Natural killer cell (primary cell): ENCODE data around the gene SERPIND1. TPM values are rescaled to one million over a fixed set of nuclear protein-coding genes. Genes with fewer than 3 reads are reported as not detected.

Source experiments
- ATAC-seq, 3 donors: fragments of 150-1000 bp in 2 of 3; fragments of 200-7000 bp in 1 of 3; cut with Tn5 transposase; 1 replicate in 1 of 3; 2 replicates in 2 of 3; pipeline ENCODE4 v1.10.0; 2021; ENCODE audit warnings: mild to moderate bottlenecking in 2 of 3, moderate library complexity in 2 of 3
- DNase-seq, 2 donors: peaks; one replicate each; pipeline versions ENCODE4 v3.0.0 to v3.0.0-alpha.2; 2013 to 2021; ENCODE audit warnings: mixed read lengths in 1 of 2
- H3K27ac ChIP-seq: one replicate; pipeline ENCODE4 v1.5.1; 2013; ENCODE audit warnings: mild to moderate bottlenecking, low read length
- H3K27me3 ChIP-seq: one replicate; pipeline ENCODE4 v1.6.1; 2013; ENCODE audit warnings: low read length; ENCODE audit not compliant: control insufficient read depth, insufficient read depth
- H3K36me3 ChIP-seq: one replicate; pipeline ENCODE4 v1.6.1; 2013; ENCODE audit warnings: low read length; ENCODE audit not compliant: control insufficient read depth, insufficient read depth
- H3K4me1 ChIP-seq: one replicate; pipeline ENCODE4 v1.6.1; 2013; ENCODE audit warnings: low read length; ENCODE audit not compliant: control insufficient read depth, insufficient read depth
- H3K4me3 ChIP-seq: one replicate; pipeline ENCODE4 v1.5.1; 2013; ENCODE audit warnings: low read length
- H3K9me3 ChIP-seq: one replicate; pipeline ENCODE4 v1.6.1; 2013; ENCODE audit warnings: low read length; ENCODE audit not compliant: control insufficient read depth, insufficient read depth
- H3K27ac Mint-ChIP-seq, 2 donors: one replicate each; pipeline ENCODE4 v1.8.0; 2022; ENCODE audit warnings: mild to moderate bottlenecking in 2 of 2, mixed read lengths in 2 of 2, moderate library complexity in 1 of 2
- H3K27me3 Mint-ChIP-seq, 2 donors: one replicate each; pipeline ENCODE4 v1.8.0; 2022; ENCODE audit warnings: low read depth in 2 of 2, mixed read lengths in 2 of 2
- H3K36me3 Mint-ChIP-seq: one replicate; pipeline ENCODE4 v1.8.0; 2022; ENCODE audit warnings: mixed read lengths
- H3K4me1 Mint-ChIP-seq, 2 donors: one replicate each; pipeline ENCODE4 v1.8.0; 2022; ENCODE audit warnings: mixed read lengths in 2 of 2
- H3K4me3 Mint-ChIP-seq: one replicate; pipeline ENCODE4 v1.8.0; 2022; ENCODE audit warnings: mild to moderate bottlenecking, moderate library complexity, mixed read lengths
- H3K9me3 Mint-ChIP-seq, 2 donors: one replicate each; pipeline ENCODE4 v1.8.0; 2022; ENCODE audit warnings: mixed read lengths in 2 of 2
- CTCF ChIP-seq: fragments of 200-600 bp; IDR thresholded peaks from one replicate; pipeline ENCODE4 v1.8.0; 2022; ENCODE audit warnings: antibody characterized with exemption
- WGBS: methylation state at CpG from one replicate; pipeline ENCODE4 v1.1.7; 2013; ENCODE audit warnings: missing lambda C conversion rate; ENCODE audit not compliant: insufficient coverage; 5-methylcytosine and 5-hydroxymethylcytosine counted together
- intact Hi-C: fragments of 100-400 bp; cut with micrococcal nuclease; formaldehyde crosslinking; loops from one replicate; pipeline ENCODE4 v1.14.2; 2022
- total RNA-seq, 4 donors: library from RNA; stranded (reverse); fragments of 120-200 nt in 1 of 4; gene quantifications; one replicate each; pipeline versions ENCODE4 v1.2.3 to v1.2.4, GENCODE V29; 2013 to 2022

SERPIND1 gene
- total RNA-seq, 3 donors from 2014 or later (not counting 1 experiment from before 2014, with no cell fraction given), result 0.43 TPM; not detected in 2

GRCh38 chr22:20804650-20805049 is 30.7 kb downstream of the SERPIND1 start:
- TF ChIP-seq CTCF, result no peak
- WGBS, result 93% methylated on average over 6 of the region's 6 CpGs
- intact Hi-C loops, result no loop called here
- Mint-ChIP-seq H3K4me3 (no peak overlapping the region), H3K9me3 (no peaks in the 10 kb centered on the region), H3K4me1 (no peaks in the 10 kb centered on the region), H3K27ac (no peak overlapping the region), H3K36me3 (peaks cover 20% of the 10 kb centered on the region), H3K27me3 (no peaks in the 10 kb centered on the region)
- Histone ChIP-seq H3K27me3 (no peaks in the 10 kb centered on the region), H3K4me1 (no peaks in the 10 kb centered on the region), H3K27ac (no peak overlapping the region), H3K4me3 (no peak overlapping the region), H3K9me3 (no peaks in the 10 kb centered on the region), H3K36me3 (peaks cover 80% of the 10 kb centered on the region)
- DNase-seq (no peak), ATAC-seq (no peak)

GRCh38 chr22:20805972-20806471 is 32.1 kb downstream of the SERPIND1 start:
- ATAC-seq (no peak), DNase-seq (no peak)
- no peak for TF ChIP-seq CTCF
- intact Hi-C loops, result no loop called here
- peaks cover 14% of the 10 kb centered on the region for H3K36me3 Mint-ChIP-seq
- no peaks in the 10 kb centered on the region for H3K9me3 Mint-ChIP-seq
- Histone ChIP-seq H3K4me1 (no peaks in the 10 kb centered on the region), H3K27me3 (no peaks in the 10 kb centered on the region), H3K9me3 (no peaks in the 10 kb centered on the region), H3K36me3 (peaks cover 77% of the 10 kb centered on the region), H3K27ac (no peak overlapping the region), H3K4me3 (no peak overlapping the region)
- H3K4me1 Mint-ChIP-seq, result peaks cover 4 to 5% of the 10 kb centered on the region in 2 donors
- WGBS, result 95% methylated on average over 3 of the region's 3 CpGs
- H3K27me3 Mint-ChIP-seq, result no peaks in the 10 kb centered on the region
- H3K27ac Mint-ChIP-seq, result no peak overlapping the region
- no peak overlapping the region for H3K4me3 Mint-ChIP-seq

- DNase-seq (no peak), ATAC-seq (no peak)
- peaks cover 7% of the 10 kb centered on the region for H3K36me3 Mint-ChIP-seq
- peaks cover 10 to 12% of the 10 kb centered on the region in 2 donors for H3K4me1 Mint-ChIP-seq
- no peaks in the 10 kb centered on the region for H3K9me3 Mint-ChIP-seq
- no peak for TF ChIP-seq CTCF
- Histone ChIP-seq H3K9me3 (no peaks in the 10 kb centered on the region), H3K4me3 (no peak overlapping the region), H3K27me3 (no peaks in the 10 kb centered on the region), H3K27ac (no peak overlapping the region), H3K4me1 (no peaks in the 10 kb centered on the region), H3K36me3 (peaks cover 72% of the 10 kb centered on the region)
- intact Hi-C loops, result no loop called here
- WGBS, result 94% methylated on average over 4 of the region's 4 CpGs
- peak overlapping the region in 1 of 2 donors; percentile 11 for H3K27ac Mint-ChIP-seq
- no peak overlapping the region for H3K4me3 Mint-ChIP-seq
- no peaks in the 10 kb centered on the region for H3K27me3 Mint-ChIP-seq
Observed at GRCh38 chr22:20807315-20807752, 33.4 kb downstream of the SERPIND1 start.

- Histone ChIP-seq H3K36me3 (peaks cover 68% of the 10 kb centered on the region), H3K4me3 (no peak overlapping the region), H3K27me3 (no peaks in the 10 kb centered on the region), H3K27ac (no peak overlapping the region), H3K9me3 (no peaks in the 10 kb centered on the region), H3K4me1 (no peaks in the 10 kb centered on the region)
- intact Hi-C loops, result no loop called here
- Mint-ChIP-seq H3K27me3 (no peaks in the 10 kb centered on the region), H3K4me1 (peaks cover 10 to 12% of the 10 kb centered on the region in 2 donors), H3K9me3 (no peaks in the 10 kb centered on the region), H3K36me3 (no peaks in the 10 kb centered on the region), H3K4me3 (no peak overlapping the region), H3K27ac (no peak overlapping the region)
- no peak for TF ChIP-seq CTCF
- ATAC-seq (no peak), DNase-seq (no peak)
- 54% methylated on average over 3 of the region's 4 CpGs for whole genome bisulfite sequencing
Observed at GRCh38 chr22:20808844-20809243, 34.9 kb downstream of the SERPIND1 start.
